IMR-90 (cell line): ENCODE results near the gene PRKAG2. TPM values are rescaled to one million over a fixed set of nuclear protein-coding genes. Genes with fewer than 3 reads are reported as not detected.

Source experiments
- ATAC-seq: fragments of 200-7000 bp; cut with Tn5 transposase; 2 replicates; pipeline ENCODE4 v1.9.1; 2020; ENCODE audit warnings: low read depth, mild to moderate bottlenecking, moderate library complexity
- BruUV-seq: library from RNA; stranded (reverse); fragments of 400-500 nt; replicated peaks from 2 replicates; lab custom pipeline; 2021; lab: Mats Ljungman, UMichigan
- CTCF ChIA-PET: fragments of 300-600 bp; formaldehyde crosslinking; extraction: SDS; loops from one replicate; lab custom pipeline; 2021; ENCODE audit warnings: antibody characterized with exemption; lab: Yijun Ruan, JAX
- POLR2A ChIA-PET: fragments of 300-600 bp; sonication (Branson Sonifier 250); formaldehyde crosslinking; loops from one replicate; lab custom pipeline; 2022; ENCODE audit warnings: antibody characterized with exemption; ENCODE audit not compliant: unreplicated experiment; lab: Charles Lee
- DNase-seq: peaks from one replicate; pipeline ENCODE4 v3.0.0; 2013
- H2AFZ ChIP-seq: replicated peaks from 2 replicates; pipeline ENCODE3; 2013; ENCODE audit warnings: low read length, mild to moderate bottlenecking; ENCODE audit not compliant: poor library complexity
- H2AK5ac ChIP-seq: 2 replicates; pipeline ENCODE4 v1.6.1; 2013; ENCODE audit warnings: low read depth, low read length, inconsistent platforms
- H2AK9ac ChIP-seq: replicated peaks from 2 replicates; pipeline ENCODE3; 2013; ENCODE audit warnings: mild to moderate bottlenecking, low read depth, low read length, moderate library complexity; ENCODE audit not compliant: poor library complexity
- H2BK120ac ChIP-seq: 2 replicates; pipeline ENCODE4 v1.6.1; 2013; ENCODE audit warnings: low read depth, low read length, inconsistent platforms
- H2BK15ac ChIP-seq: 3 replicates; pipeline ENCODE4 v1.6.1; 2013; ENCODE audit warnings: low read depth, low read length, inconsistent platforms
- H2BK20ac ChIP-seq: 2 replicates; pipeline ENCODE4 v1.6.1; 2013; ENCODE audit warnings: low read depth, mild to moderate bottlenecking, inconsistent platforms, low read length, moderate library complexity
- H2BK5ac ChIP-seq: 2 replicates; pipeline ENCODE4 v1.6.1; 2013; ENCODE audit warnings: mild to moderate bottlenecking, low read depth, low read length, inconsistent platforms; ENCODE audit not compliant: poor library complexity, severe bottlenecking
- H3K14ac ChIP-seq: replicated peaks from 2 replicates; pipeline ENCODE4 v1.6.1; 2013; ENCODE audit warnings: low read depth, low read length, inconsistent platforms
- H3K18ac ChIP-seq: 2 replicates; pipeline ENCODE4 v1.6.1; 2013; ENCODE audit warnings: low read depth, low read length, control low read depth
- H3K23ac ChIP-seq: 2 replicates; pipeline ENCODE4 v1.6.1; 2013; ENCODE audit warnings: low read depth, low read length, inconsistent platforms
- H3K27ac ChIP-seq: 2 replicates; pipeline ENCODE4 v1.5.1; 2013; ENCODE audit warnings: mild to moderate bottlenecking, control low read depth, low read length; ENCODE audit not compliant: insufficient read depth
- H3K27me3 ChIP-seq: 2 replicates; pipeline ENCODE4 v1.6.1; 2013; ENCODE audit warnings: low read length; ENCODE audit not compliant: control insufficient read depth, insufficient read depth
- H3K36me3 ChIP-seq: 2 replicates; pipeline ENCODE4 v1.6.1; 2013; ENCODE audit warnings: low read length, mixed read lengths; ENCODE audit not compliant: control insufficient read depth, insufficient read depth
- H3K4ac ChIP-seq: 2 replicates; pipeline ENCODE4 v1.6.1; 2013; ENCODE audit warnings: low read depth, low read length, inconsistent platforms
- H3K4me1 ChIP-seq: 2 replicates; pipeline ENCODE4 v1.6.1; 2013; ENCODE audit warnings: low read length, mixed read lengths; ENCODE audit not compliant: control insufficient read depth, insufficient read depth
- H3K4me2 ChIP-seq: 2 replicates; pipeline ENCODE4 v1.6.1; 2013; ENCODE audit warnings: low read depth, mild to moderate bottlenecking, control low read depth, low read length, moderate library complexity
- H3K4me3 ChIP-seq: 2 replicates; pipeline ENCODE4 v1.5.1; 2013; ENCODE audit warnings: low read depth, mild to moderate bottlenecking, control low read depth, low read length, moderate library complexity; ENCODE audit not compliant: insufficient read depth
- H3K56ac ChIP-seq: 2 replicates; pipeline ENCODE4 v1.6.1; 2013; ENCODE audit warnings: low read length, inconsistent platforms; ENCODE audit not compliant: insufficient read depth; ENCODE audit errors: extremely low read depth
- H3K79me1 ChIP-seq, 2 experiments: 2 replicates each; pipeline ENCODE4 v1.6.1; 2013; ENCODE audit warnings: low read length in 2 of 2, inconsistent platforms in 1 of 2, low read depth in 1 of 2
- H3K9ac ChIP-seq: 2 replicates; pipeline ENCODE4 v1.6.1; 2013; ENCODE audit warnings: low read depth, low read length, control low read depth
- H3K9me1 ChIP-seq: 2 replicates; pipeline ENCODE4 v1.6.1; 2013; ENCODE audit warnings: low read length, inconsistent platforms; ENCODE audit not compliant: insufficient read depth
- H3K9me3 ChIP-seq: 2 replicates; pipeline ENCODE4 v1.6.1; 2013; ENCODE audit warnings: low read length; ENCODE audit not compliant: control insufficient read depth, insufficient read depth
- H4K20me1 ChIP-seq: 2 replicates; pipeline ENCODE4 v1.6.1; 2013; ENCODE audit warnings: low read length, inconsistent platforms; ENCODE audit not compliant: insufficient read depth
- H4K5ac ChIP-seq: 2 replicates; pipeline ENCODE4 v1.6.1; 2013; ENCODE audit warnings: mild to moderate bottlenecking, low read depth, low read length, control low read depth
- H4K8ac ChIP-seq, 2 experiments: 2 replicates each; pipeline ENCODE4 v1.6.1; 2013; ENCODE audit warnings: low read depth in 2 of 2, low read length in 2 of 2, control low read depth in 1 of 2, inconsistent platforms in 1 of 2
- H4K91ac ChIP-seq: 2 replicates; pipeline ENCODE4 v1.6.1; 2013; ENCODE audit warnings: low read depth, low read length, inconsistent platforms; ENCODE audit not compliant: insufficient read depth
- BHLHE40 ChIP-seq: fragments of 150-350 bp; IDR thresholded peaks from 2 replicates; pipeline ENCODE4 v1.6.1; 2016; ENCODE audit warnings: mild to moderate bottlenecking, low read depth, low read length
- CEBPB ChIP-seq: IDR thresholded peaks from 2 replicates; pipeline ENCODE4 v1.6.1; 2012; ENCODE audit warnings: low read depth, low read length, improper control_type of control experiment
- CHD1 ChIP-seq: IDR thresholded peaks from 2 replicates; pipeline ENCODE4 v1.6.1; 2012; ENCODE audit warnings: low read depth, low read length, improper control_type of control experiment
- CTCF ChIP-seq: conservative IDR thresholded peaks from 2 replicates; pipeline ENCODE4 v1.5.1; 2012; ENCODE audit warnings: mild to moderate bottlenecking, low read depth, low read length, improper control_type of control experiment
- ELK1 ChIP-seq: fragments of 150-350 bp; IDR thresholded peaks from 2 replicates; pipeline ENCODE4 v1.6.1; 2016; ENCODE audit warnings: low read depth, mild to moderate bottlenecking, low read length, moderate library complexity, borderline replicate concordance
- FOS ChIP-seq: fragments of 150-350 bp; IDR thresholded peaks from 2 replicates; pipeline ENCODE4 v1.6.1; 2016; ENCODE audit warnings: low read depth, low read length
- MAFK ChIP-seq: IDR thresholded peaks from 2 replicates; pipeline ENCODE4 v1.6.1; 2012; ENCODE audit warnings: low read depth, low read length, improper control_type of control experiment
- MAZ ChIP-seq: IDR thresholded peaks from 2 replicates; pipeline ENCODE4 v1.6.1; 2012; ENCODE audit warnings: low read depth, mild to moderate bottlenecking, low read length, improper control_type of control experiment, moderate library complexity, borderline replicate concordance
- MXI1 ChIP-seq: IDR thresholded peaks from 2 replicates; pipeline ENCODE4 v1.6.1; 2012; ENCODE audit warnings: low read depth, mild to moderate bottlenecking, low read length, moderate library complexity, borderline replicate concordance
- NFE2L2 ChIP-seq: fragments of 150-350 bp; IDR thresholded peaks from 2 replicates; pipeline ENCODE4 v1.6.1; 2016; ENCODE audit warnings: low read depth, mild to moderate bottlenecking, low read length
- POLR2A ChIP-seq: IDR thresholded peaks from 2 replicates; pipeline ENCODE4 v1.6.1; 2012; ENCODE audit warnings: mild to moderate bottlenecking, low read depth, low read length
- RAD21 ChIP-seq: IDR thresholded peaks from 2 replicates; pipeline ENCODE4 v1.6.1; 2012; ENCODE audit warnings: low read length, improper control_type of control experiment
- RCOR1 ChIP-seq: IDR thresholded peaks from 2 replicates; pipeline ENCODE4 v1.6.1; 2012; ENCODE audit warnings: mild to moderate bottlenecking, low read length, improper control_type of control experiment; ENCODE audit not compliant: insufficient replicate concordance
- RFX5 ChIP-seq: IDR thresholded peaks from 2 replicates; pipeline ENCODE4 v1.8.0; 2012; ENCODE audit warnings: low read depth, mild to moderate bottlenecking, low read length, moderate library complexity
- SMC3 ChIP-seq: fragments of 150-350 bp; IDR thresholded peaks from 2 replicates; pipeline ENCODE4 v1.6.1; 2016; ENCODE audit warnings: low read depth, mild to moderate bottlenecking, antibody characterized with exemption, low read length, moderate library complexity
- WGBS, 2 experiments: methylation state at CpG; one replicate each; pipeline versions ENCODE4 v1.1.5 to v1.1.7; 2013; ENCODE audit warnings: missing lambda C conversion rate in 2 of 2; ENCODE audit not compliant: insufficient read length in 1 of 2; ENCODE audit errors: extremely low coverage in 2 of 2; 5-methylcytosine and 5-hydroxymethylcytosine counted together
- dilution Hi-C: fragments of 300-500 bp; cut with HindIII; formaldehyde crosslinking; loops from one replicate; pipeline ENCODE4 v1.14.3; 2018; ENCODE audit warnings: low sequenced_read_pairs; ENCODE audit not compliant: unreplicated experiment
- in situ Hi-C: fragments of 300-500 bp; cut with MboI; formaldehyde crosslinking; loops from 3 replicates; pipeline ENCODE4 v1.14.3; 2019; ENCODE audit warnings: low sequenced_read_pairs, inconsistent platforms, mixed read lengths
- intact Hi-C: fragments of 100-400 bp; cut with micrococcal nuclease; formaldehyde crosslinking; loops from 2 replicates; pipeline ENCODE4 v1.10.0; 2022
- polyA plus RNA-seq, 3 experiments: library from polyadenylated mRNA; depleted of rRNA; stranded (reverse); fragments of >200 nt; gene quantifications; 2 replicates each; pipeline ENCODE4 v1.2.3, GENCODE V29; 2012; ENCODE audit warnings: low replicate concordance in 1 of 3
- total RNA-seq: library from RNA; depleted of rRNA; stranded (reverse); fragments of >200 nt; gene quantifications from 2 replicates; pipeline ENCODE4 v1.2.3, GENCODE V29; 2012
- TF ChIP-seq, protein P1 (sequence below): fragments of 150-350 bp; IDR thresholded peaks from 2 replicates; pipeline ENCODE4 v1.6.1; 2017; ENCODE audit warnings: mild to moderate bottlenecking, antibody characterized with exemption, low read length, low read depth

PRKAG2 gene
- total and polyA plus RNA-seq, 2 of the 4 experiments (the other 2 are of a cell fraction) = 15.4 to 21.6 TPM

DNA sequence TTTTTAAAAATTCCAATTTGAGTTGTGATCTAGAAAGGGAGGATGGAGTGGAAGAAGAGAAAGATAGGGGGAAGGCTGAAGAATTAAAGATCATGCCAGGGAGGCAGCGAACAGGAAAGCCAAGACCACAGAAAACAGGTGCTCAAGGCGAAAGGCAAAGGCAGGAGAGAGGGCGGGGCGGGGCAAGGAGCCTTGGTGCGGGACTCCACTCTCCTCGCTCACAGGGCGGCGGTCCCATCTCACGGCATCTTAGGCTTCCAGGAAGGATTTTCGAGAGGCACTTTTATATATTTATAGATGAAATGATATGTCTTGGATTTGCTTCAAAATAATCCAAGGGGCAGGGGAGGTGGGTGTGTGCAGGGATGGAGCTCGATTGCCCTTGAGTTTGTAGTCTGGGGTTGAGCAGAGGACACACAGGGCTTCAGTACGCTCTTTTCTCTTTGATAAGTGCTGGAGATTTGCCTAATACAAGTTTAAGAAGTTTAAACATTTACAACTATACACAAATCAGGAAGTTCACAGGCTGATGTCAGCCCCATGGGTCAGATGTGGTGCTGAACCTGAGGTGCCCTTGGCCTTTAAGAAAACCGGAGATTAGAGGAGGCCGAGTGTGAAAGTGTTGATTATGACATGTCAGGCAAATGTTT lies 161.1 kb downstream of the PRKAG2 start:
- no peak overlapping the region for H2AK9ac ChIP-seq

More for the DNA sequence above, 161.1 kb downstream of the PRKAG2 start:
- H3K23ac ChIP-seq = no peak overlapping the region
- H3K79me1 ChIP-seq = no peaks in the 10 kb centered on the region
- H2BK5ac ChIP-seq = no peak overlapping the region
- DNase-seq (no peak), ATAC-seq (no peak)
- intact Hi-C loops (no loop called here), in situ Hi-C loops (no loop called here), dilution Hi-C loops (no loop called here)
- ChIA-PET CTCF (no interaction called here), POLR2A (no interaction called here)
- no peaks in the 10 kb centered on the region for H3K4me1 ChIP-seq
- no peaks in the 10 kb centered on the region for H4K20me1 ChIP-seq
- H2AK5ac ChIP-seq = no peak overlapping the region
- H2BK120ac ChIP-seq = no peak overlapping the region
- no peaks in the 10 kb centered on the region for H3K9me1 ChIP-seq
- TF ChIP-seq MAFK (no peak), FOS (no peak), MXI1 (no peak), POLR2A (no peak), NFE2L2 (no peak), CTCF (no peak), RCOR1 (no peak), SMC3 (no peak), RFX5 (no peak), CHD1 (no peak), ELK1 (no peak), MAZ (no peak), RAD21 (no peak), BHLHE40 (no peak), CEBPB (no peak)
- TF ChIP-seq, protein P1, sequence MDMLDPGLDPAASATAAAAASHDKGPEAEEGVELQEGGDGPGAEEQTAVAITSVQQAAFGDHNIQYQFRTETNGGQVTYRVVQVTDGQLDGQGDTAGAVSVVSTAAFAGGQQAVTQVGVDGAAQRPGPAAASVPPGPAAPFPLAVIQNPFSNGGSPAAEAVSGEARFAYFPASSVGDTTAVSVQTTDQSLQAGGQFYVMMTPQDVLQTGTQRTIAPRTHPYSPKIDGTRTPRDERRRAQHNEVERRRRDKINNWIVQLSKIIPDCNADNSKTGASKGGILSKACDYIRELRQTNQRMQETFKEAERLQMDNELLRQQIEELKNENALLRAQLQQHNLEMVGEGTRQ = no peak
- BruUV-seq = no TSS peak
- no peak overlapping the region for H4K8ac ChIP-seq
- H3K18ac ChIP-seq = no peak overlapping the region
- 100% methylated on average over 1 of the region's 14 CpGs; no CpG with 5 or more reads in 1 of the 2 experiments for WGBS, 2 experiments
- no peak overlapping the region for H4K5ac ChIP-seq
- H2BK15ac ChIP-seq = no peak overlapping the region
- H3K27ac ChIP-seq = no peak overlapping the region
- no peak overlapping the region for H3K14ac ChIP-seq
- no peak overlapping the region for H3K4me3 ChIP-seq
- H3K4ac ChIP-seq = no peak overlapping the region
- H2BK20ac ChIP-seq = no peak overlapping the region
- peaks cover 5% of the 10 kb centered on the region; the same call in 1 of the 2 replicates for H3K9me3 ChIP-seq
- H3K36me3 ChIP-seq = no peaks in the 10 kb centered on the region
- H3K9ac ChIP-seq = no peak overlapping the region
- H3K56ac ChIP-seq = no peak overlapping the region
- no peaks in the 10 kb centered on the region for H3K27me3 ChIP-seq
- no peak overlapping the region for H3K4me2 ChIP-seq
- H4K91ac ChIP-seq = no peak overlapping the region
- no peak overlapping the region for H2AFZ ChIP-seq
